H1 (cell line): ENCODE data around the gene CABP4. TPM values are rescaled to one million over a fixed set of nuclear protein-coding genes. Genes with fewer than 3 reads are reported as not detected.

ENCODE experiments used
- CTCF ChIA-PET: fragments of 300-600 bp; sonication (Branson Sonifier 250); formaldehyde crosslinking; loops from one replicate; lab custom pipeline; 2021; ENCODE audit not compliant: partially characterized antibody; lab: Charles Lee
- POLR2A ChIA-PET: fragments of 300-600 bp; sonication (Branson Sonifier 250); formaldehyde crosslinking; loops from one replicate; lab custom pipeline; 2021; ENCODE audit warnings: inconsistent platforms; ENCODE audit not compliant: partially characterized antibody; lab: Charles Lee
- DNase-seq, 2 experiments: peaks; one replicate each; pipeline versions ENCODE4 v3.0.0 to v3.0.0-alpha.2; 2010 to 2022; ENCODE audit warnings: low spot score in 2 of 2, low read depth in 1 of 2, mixed read lengths in 1 of 2
- FAIRE-seq: peaks from 2 replicates; lab custom pipeline; 2011; peaks lifted over from hg19 to GRCh38; lab: Jason Lieb, UNC
- H2AFZ ChIP-seq: 2 replicates; pipeline ENCODE4 v1.8.1; 2012; ENCODE audit warnings: low read length, inconsistent platforms
- H2AK5ac ChIP-seq: 2 replicates; pipeline ENCODE4 v1.6.1; 2013; ENCODE audit warnings: low read depth, low read length
- H2BK120ac ChIP-seq: replicated peaks from 2 replicates; pipeline ENCODE3; 2013; ENCODE audit warnings: low read depth, low read length, inconsistent platforms
- H2BK12ac ChIP-seq: 2 replicates; pipeline ENCODE4 v1.6.1; 2013; ENCODE audit warnings: low read depth, low read length
- H2BK15ac ChIP-seq: 2 replicates; pipeline ENCODE4 v1.6.1; 2013; ENCODE audit warnings: low read length
- H2BK20ac ChIP-seq: 2 replicates; pipeline ENCODE4 v1.6.1; 2013; ENCODE audit warnings: low read length
- H2BK5ac ChIP-seq: 2 replicates; pipeline ENCODE4 v1.6.1; 2013; ENCODE audit warnings: low read depth, low read length
- H3K14ac ChIP-seq: 2 replicates; pipeline ENCODE4 v1.6.1; 2013; ENCODE audit warnings: inconsistent platforms; ENCODE audit not compliant: insufficient read length
- H3K18ac ChIP-seq: 2 replicates; pipeline ENCODE4 v1.6.1; 2013; ENCODE audit warnings: low read length; ENCODE audit errors: extremely low read depth
- H3K23ac ChIP-seq: 2 replicates; pipeline ENCODE4 v1.6.1; 2013; ENCODE audit warnings: inconsistent platforms; ENCODE audit not compliant: insufficient read length
- H3K23me2 ChIP-seq: 2 replicates; pipeline ENCODE4 v1.6.1; 2013; ENCODE audit warnings: low read depth, low read length
- H3K27ac ChIP-seq: 2 replicates; pipeline ENCODE4 v1.6.1; 2011; ENCODE audit warnings: low read depth, low read length, inconsistent platforms
- H3K27me3 ChIP-seq, 4 experiments: replicated peaks in 1 of 4; 1 replicate in 1 of 4; 2 replicates in 3 of 4; pipeline versions ENCODE4 v1.6.1 to v1.8.1; 2011 to 2013; ENCODE audit warnings: low read length in 3 of 4, mild to moderate bottlenecking in 3 of 4, inconsistent platforms in 2 of 4, mixed read lengths in 2 of 4, moderate library complexity in 1 of 4; ENCODE audit not compliant: control insufficient read depth in 3 of 4, insufficient read depth in 3 of 4; ENCODE audit errors: extremely low read depth in 1 of 4
- H3K36me3 ChIP-seq, 4 experiments: 2 replicates each; pipeline versions ENCODE4 v1.6.1 to v1.8.1; 2011 to 2013; ENCODE audit warnings: mild to moderate bottlenecking in 4 of 4, low read length in 3 of 4, moderate library complexity in 2 of 4, control low read depth in 1 of 4, inconsistent platforms in 1 of 4; ENCODE audit not compliant: insufficient read depth in 4 of 4, control insufficient read depth in 2 of 4
- H3K4ac ChIP-seq: replicated peaks from 2 replicates; pipeline ENCODE3; 2013; ENCODE audit warnings: low read length, low read depth, mixed read lengths, inconsistent platforms; ENCODE audit not compliant: insufficient read length
- H3K4me1 ChIP-seq, 4 experiments: replicated peaks in 1 of 4; 1 replicate in 1 of 4; 2 replicates in 3 of 4; pipeline versions ENCODE4 v1.6.1 to v1.8.1; 2011 to 2013; ENCODE audit warnings: low read length in 3 of 4, inconsistent platforms in 2 of 4, mixed read lengths in 1 of 4; ENCODE audit not compliant: insufficient read depth in 4 of 4, control insufficient read depth in 3 of 4
- H3K4me2 ChIP-seq, 2 experiments: 2 replicates each; pipeline versions ENCODE4 v1.6.1 to v1.8.1; 2011 to 2013; ENCODE audit warnings: low read depth in 2 of 2, low read length in 2 of 2, control low read depth in 1 of 2, inconsistent platforms in 1 of 2, mild to moderate bottlenecking in 1 of 2; ENCODE audit not compliant: insufficient read depth in 1 of 2
- H3K4me3 ChIP-seq, 4 experiments: fragments of 200-600, 300-600 bp in 1 of 4; sonication (generic), shearing (Covaris generic), sonication (Bioruptor Twin) in 1 of 4; 2 replicates each; pipeline versions ENCODE4 v1.5.1 to v1.8.1; 2011 to 2016; ENCODE audit warnings: low read length in 4 of 4, low read depth in 3 of 4, control low read depth in 2 of 4, inconsistent platforms in 2 of 4, mild to moderate bottlenecking in 2 of 4, mixed read lengths in 1 of 4, moderate library complexity in 1 of 4; ENCODE audit not compliant: insufficient read depth in 2 of 4; ENCODE audit errors: extremely low read depth in 1 of 4
- H3K56ac ChIP-seq: replicated peaks from 2 replicates; pipeline ENCODE3; 2013; ENCODE audit warnings: low read depth, mild to moderate bottlenecking, mixed read lengths, low read length, inconsistent platforms; ENCODE audit not compliant: insufficient read length
- H3K79me1 ChIP-seq: 2 replicates; pipeline ENCODE4 v1.6.1; 2013; ENCODE audit warnings: low read depth, low read length, control low read depth
- H3K79me2 ChIP-seq, 2 experiments: 2 replicates each; pipeline versions ENCODE4 v1.6.1 to v1.8.1; 2012 to 2013; ENCODE audit warnings: low read length in 2 of 2, mild to moderate bottlenecking in 2 of 2, inconsistent platforms in 1 of 2; ENCODE audit not compliant: insufficient read depth in 2 of 2, control insufficient read depth in 1 of 2
- H3K9ac ChIP-seq, 4 experiments: replicated peaks in 1 of 4; 1 replicate in 1 of 4; 2 replicates in 3 of 4; pipeline versions ENCODE4 v1.6.1 to v1.8.1; 2011 to 2013; ENCODE audit warnings: low read depth in 3 of 4, low read length in 3 of 4, control low read depth in 2 of 4, mild to moderate bottlenecking in 2 of 4, moderate library complexity in 2 of 4, inconsistent platforms in 1 of 4; ENCODE audit errors: extremely low read depth in 1 of 4
- H3K9me3 ChIP-seq, 2 experiments: 2 replicates each; pipeline versions ENCODE4 v1.6.1 to v1.8.1; 2012 to 2013; ENCODE audit warnings: mild to moderate bottlenecking in 2 of 2, moderate library complexity in 2 of 2, control low read depth in 1 of 2, inconsistent platforms in 1 of 2, low read depth in 1 of 2, low read length in 1 of 2, mixed read lengths in 1 of 2; ENCODE audit not compliant: insufficient read depth in 2 of 2
- H4K20me1 ChIP-seq, 2 experiments: replicated peaks in 1 of 2; 2 replicates each; pipeline versions ENCODE3 to v1.8.1; 2011 to 2013; ENCODE audit warnings: inconsistent platforms in 2 of 2, low read length in 2 of 2, mild to moderate bottlenecking in 1 of 2; ENCODE audit not compliant: insufficient read depth in 2 of 2, control insufficient read depth in 1 of 2
- H4K5ac ChIP-seq: 2 replicates; pipeline ENCODE4 v1.6.1; 2013; ENCODE audit warnings: low read length, low read depth, mixed read lengths, inconsistent platforms; ENCODE audit not compliant: insufficient read length
- H4K8ac ChIP-seq: 2 replicates; pipeline ENCODE4 v1.8.0; 2013; ENCODE audit warnings: mild to moderate bottlenecking, moderate library complexity, low read length, inconsistent platforms; ENCODE audit not compliant: insufficient read depth; ENCODE audit errors: extremely low read depth
- H4K91ac ChIP-seq: replicated peaks from 2 replicates; pipeline ENCODE3; 2013; ENCODE audit warnings: low read length, mixed read lengths, inconsistent platforms; ENCODE audit not compliant: insufficient read length
- EZH2 ChIP-seq: fragments of 200-600 bp; sonication (generic); IDR thresholded peaks from 2 replicates; pipeline ENCODE4 v1.7.1; 2012; ENCODE audit warnings: low read depth, mild to moderate bottlenecking, moderate library complexity, low read length, inconsistent platforms; ENCODE audit not compliant: severe bottlenecking
- TEAD4 ChIP-seq: IDR thresholded peaks from 2 replicates; pipeline ENCODE4 v1.6.1; 2012; ENCODE audit warnings: low read depth, low read length, inconsistent platforms, mixed read lengths
- WGBS, 2 experiments: shearing (Covaris generic) in 1 of 2; methylation state at CpG; one replicate each; pipeline versions ENCODE4 v1.1.6 to v1.1.7; 2013 to 2015; ENCODE audit warnings: low lambda C conversion rate in 2 of 2, mixed read lengths in 2 of 2, inconsistent platforms in 1 of 2, low coverage in 1 of 2, missing lambda C conversion rate in 1 of 2; ENCODE audit not compliant: insufficient replicate concordance in 2 of 2, insufficient coverage in 1 of 2, insufficient read length in 1 of 2; ENCODE audit errors: extremely low coverage in 1 of 2, missing lambda C conversion rate in 1 of 2; 5-methylcytosine and 5-hydroxymethylcytosine counted together
- polyA plus RNA-seq, 7 experiments: library from polyadenylated mRNA; depleted of rRNA in 3 of 7; stranded (reverse) in 5 of 7; unstranded in 2 of 7; fragments of >200 nt in 5 of 7; fragments of 200-250 nt in 2 of 7; gene quantifications; 1 replicate in 5 of 7; 2 replicates in 1 of 7; 4 replicates in 1 of 7; pipeline versions ENCODE4 v1.2.1 to v1.2.3, GENCODE V29; 2011 to 2013; ENCODE audit warnings: missing spikeins in 2 of 7, mixed read lengths in 2 of 7
- total RNA-seq: library from RNA; stranded (reverse); fragmentation: NEBNext Ultra II Directional; extraction: Animal tissue kit (Norgen Biotek cat#: 25700); gene quantifications from 2 replicates; pipeline ENCODE4 v1.2.1, GENCODE V29; 2021

The CABP4 gene
- total and polyA plus RNA-seq, 2 of the 8 experiments (the other 6 are each of a cell fraction or from before 2014, with no cell fraction given) = not detected

DNA sequence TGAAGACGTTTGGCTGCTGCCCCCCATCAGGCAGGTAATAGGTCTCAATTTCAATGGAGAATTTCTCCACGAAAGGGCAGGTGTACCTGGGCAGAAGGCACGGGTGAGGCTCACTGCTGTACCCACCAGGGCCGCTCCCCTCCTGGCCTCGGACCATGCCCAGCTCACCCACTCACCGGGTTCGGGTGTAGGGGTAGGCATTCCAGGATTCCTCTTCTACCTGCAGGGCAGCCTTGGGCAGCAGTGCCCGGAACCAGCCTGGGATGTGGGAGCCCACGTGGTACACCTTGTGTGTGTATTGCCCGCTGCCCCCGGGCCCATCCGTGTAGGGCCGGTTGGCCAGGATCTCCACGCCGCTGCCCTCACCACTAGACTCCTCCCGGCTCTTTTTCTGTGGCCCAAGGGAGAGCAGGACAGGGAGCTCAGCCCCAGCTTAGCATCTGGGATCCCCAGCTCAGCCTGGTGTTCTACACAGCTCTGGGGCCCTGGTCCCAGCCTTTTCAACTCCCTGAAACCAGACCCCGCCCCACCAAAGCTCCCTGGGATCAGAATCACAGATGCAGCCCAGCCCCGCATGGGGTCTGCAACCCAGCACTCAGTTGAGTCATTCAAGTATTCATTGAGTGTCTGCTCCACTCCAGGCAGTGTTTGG, 47.3 kb downstream of the CABP4 start:
- no peak overlapping the region for H2BK20ac ChIP-seq
- no peak overlapping the region for H2BK12ac ChIP-seq
- no peak overlapping the region for H3K27ac ChIP-seq
- 0 out of 2 replicates have a peak overlapping the region, but pooled peaks have one; percentile 35 for H4K8ac ChIP-seq
- 91% methylated on average over 16 of the region's 18 CpGs; no CpG with 5 or more reads in 1 of the 2 experiments for WGBS, 2 experiments
- DNase-seq = no peak
- no peak overlapping the region for H3K56ac ChIP-seq
- H4K91ac ChIP-seq = no peak overlapping the region
- ChIA-PET POLR2A (interaction anchor here (1.3 kb wide), 1 partner anchor 11 kb away, joined by 3 read pairs; no protein-coding TSS in a partner anchor), CTCF (interaction anchor here (1.2 to 1.4 kb wide), 3 partner anchors 10 to 112 kb away, joined by 3 to 4 read pairs (median 4); no protein-coding TSS in a partner anchor)
- H4K5ac ChIP-seq = no peak overlapping the region
- H2BK120ac ChIP-seq = no peak overlapping the region
- no peak overlapping the region for H3K4me3 ChIP-seq
- no peak for FAIRE-seq
- H2BK15ac ChIP-seq = no peak overlapping the region
- H3K14ac ChIP-seq = no peak overlapping the region
- no peak overlapping the region for H3K23ac ChIP-seq
- peaks cover 0 to 26% (median 10%) of the 10 kb centered on the region in 4 experiments; a peak in 6 of 7 replicates for H3K4me1 ChIP-seq
- no peak overlapping the region for H2AFZ ChIP-seq
- H3K4me2 ChIP-seq = no peak overlapping the region
- 0 out of 4 replicates have a peak, but pooled peaks cover 0 to 8% of the 10 kb centered on the region in 2 experiments for H3K79me2 ChIP-seq
- H3K79me1 ChIP-seq = no peaks in the 10 kb centered on the region
- H3K9ac ChIP-seq = no peak overlapping the region
- H3K4ac ChIP-seq = no peak overlapping the region
- peaks cover 0 to 8% (median 4%) of the 10 kb centered on the region in 4 experiments; a peak in 3 of 7 replicates for H3K27me3 ChIP-seq
- peaks cover 0 to 8% (median 2%) of the 10 kb centered on the region in 4 experiments; a peak in 5 of 8 replicates for H3K36me3 ChIP-seq
- TF ChIP-seq TEAD4 = no peak
- TF ChIP-seq EZH2 = no peak
- peaks cover 4 to 16% of the 10 kb centered on the region in 2 experiments for H4K20me1 ChIP-seq
- H3K9me3 ChIP-seq = no peaks in the 10 kb centered on the region
- peaks cover 17% of the 10 kb centered on the region; the same call in 1 of the 2 replicates for H3K23me2 ChIP-seq
- H2AK5ac ChIP-seq = no peak overlapping the region
- no peak overlapping the region for H2BK5ac ChIP-seq
- no peak overlapping the region for H3K18ac ChIP-seq
